ENCODE measurements around the gene ENPP5. TPM values are rescaled to one million over a fixed set of nuclear protein-coding genes. Genes with fewer than 3 reads are reported as not detected.

Gene ENPP5
- total RNA-seq, 1 donor from 2014 or later = 23.7 TPM

- H3K27me3 Mint-ChIP-seq (ENCODE audit: insufficient read depth, low read depth) = no peaks in the 10 kb centered on the region
- DNase-seq (ENCODE audit: low spot score) = peak; percentile 7
- no peak overlapping the region for H3K4me3 Mint-ChIP-seq
- no peak overlapping the region for H3K4me3 ChIP-seq
- H3K27ac ChIP-seq = no peak overlapping the region
- no peak overlapping the region for H3K27ac Mint-ChIP-seq
- H3K4me1 ChIP-seq = no peaks in the 10 kb centered on the region
- H3K9me3 ChIP-seq (ENCODE audit: low read depth) = no peaks in the 10 kb centered on the region
- no peaks in the 10 kb centered on the region for H3K4me1 Mint-ChIP-seq
- no peaks in the 10 kb centered on the region for H3K36me3 Mint-ChIP-seq
- H3K79me2 ChIP-seq (ENCODE audit: low read depth) = no peaks in the 10 kb centered on the region
- TF ChIP-seq EZH2phosphoT487 (IDR thresholded peaks at IDR 0.05) = no peak
- no peak for TF ChIP-seq CTCF (IDR thresholded peaks at IDR 0.05)
- TF ChIP-seq EZH2 (IDR thresholded peaks at IDR 0.05) = no peak
- H3K27me3 ChIP-seq = no peaks in the 10 kb centered on the region
- no peaks in the 10 kb centered on the region for H3F3A ChIP-seq (ENCODE audit: low read depth)
- H3K36me3 ChIP-seq = no peaks in the 10 kb centered on the region
- H3K4me2 ChIP-seq = no peak overlapping the region
- no peak overlapping the region for H3K9ac ChIP-seq
- H4K20me1 ChIP-seq (ENCODE audit: low read depth) = no peaks in the 10 kb centered on the region
- no peak overlapping the region for H2AFZ ChIP-seq (replicated peaks)
- peaks cover 2% of the 10 kb centered on the region for H3K9me3 Mint-ChIP-seq
These were observed 44.4 kb upstream of the ENPP5 start for GRCh38 chr6:46215213-46215612.

GRCh38 chr6:46211917-46212316 is 41.1 kb upstream of the ENPP5 start:
- no peaks in the 10 kb centered on the region for H3K4me1 Mint-ChIP-seq
- peaks cover 2% of the 10 kb centered on the region for H3K9me3 Mint-ChIP-seq
- no peaks in the 10 kb centered on the region for H4K20me1 ChIP-seq (ENCODE audit: low read depth)
- H3K27me3 ChIP-seq = no peaks in the 10 kb centered on the region
- H3K4me3 ChIP-seq = no peak overlapping the region
- no peak overlapping the region for H3K27ac Mint-ChIP-seq
- no peak for DNase-seq (ENCODE audit: low spot score)
- H3K27ac ChIP-seq = no peak overlapping the region
- no peak overlapping the region for H3K4me2 ChIP-seq
- TF ChIP-seq CTCF (IDR thresholded peaks at IDR 0.05) = no peak
- TF ChIP-seq EZH2phosphoT487 (IDR thresholded peaks at IDR 0.05) = no peak
- no peak for TF ChIP-seq EZH2 (IDR thresholded peaks at IDR 0.05)
- no peak overlapping the region for H3K4me3 Mint-ChIP-seq
- no peaks in the 10 kb centered on the region for H3K36me3 Mint-ChIP-seq
- H3K9me3 ChIP-seq (ENCODE audit: low read depth) = no peaks in the 10 kb centered on the region
- H3K79me2 ChIP-seq (ENCODE audit: low read depth) = no peaks in the 10 kb centered on the region
- no peak overlapping the region for H3K9ac ChIP-seq
- no peaks in the 10 kb centered on the region for H3K4me1 ChIP-seq
- no peaks in the 10 kb centered on the region for H3F3A ChIP-seq (ENCODE audit: low read depth)
- no peak overlapping the region for H2AFZ ChIP-seq (replicated peaks)
- H3K36me3 ChIP-seq = no peaks in the 10 kb centered on the region
- H3K27me3 Mint-ChIP-seq (ENCODE audit: insufficient read depth, low read depth) = no peaks in the 10 kb centered on the region

GRCh38 chr6:46210294-46210693 is 39.5 kb upstream of the ENPP5 start:
- DNase-seq (ENCODE audit: low spot score) = no peak
- Histone ChIP-seq H3K4me2 (no peak overlapping the region), H3K9ac (no peak overlapping the region), H2AFZ (replicated peaks) (no peak overlapping the region), H3K27me3 (no peaks in the 10 kb centered on the region), H3K27ac (no peak overlapping the region), H3K9me3 (ENCODE audit: low read depth) (no peaks in the 10 kb centered on the region), H4K20me1 (ENCODE audit: low read depth) (no peaks in the 10 kb centered on the region), H3F3A (ENCODE audit: low read depth) (no peaks in the 10 kb centered on the region), H3K79me2 (ENCODE audit: low read depth) (no peaks in the 10 kb centered on the region), H3K4me1 (no peaks in the 10 kb centered on the region), H3K4me3 (no peak overlapping the region), H3K36me3 (no peaks in the 10 kb centered on the region)
- Mint-ChIP-seq H3K4me1 (no peaks in the 10 kb centered on the region), H3K36me3 (no peaks in the 10 kb centered on the region), H3K27me3 (ENCODE audit: insufficient read depth, low read depth) (no peaks in the 10 kb centered on the region), H3K27ac (no peak overlapping the region), H3K4me3 (no peak overlapping the region), H3K9me3 (peaks cover 2% of the 10 kb centered on the region)
- no peak for TF ChIP-seq CTCF (IDR thresholded peaks at IDR 0.05)
- no peak for TF ChIP-seq EZH2phosphoT487 (IDR thresholded peaks at IDR 0.05)
- TF ChIP-seq EZH2 (IDR thresholded peaks at IDR 0.05) = no peak
